SK-N-MC (cell line): ENCODE results near the gene CYP46A1.

ENCODE experiments used
- EZH2 ChIP-seq: fragments of 200-600 bp; sonication (generic); IDR thresholded peaks from one replicate; pipeline ENCODE4 v1.6.1; 2017; ENCODE audit warnings: antibody characterized with exemption
- FOXP2 ChIP-seq: optimal IDR thresholded peaks from 2 replicates; pipeline ENCODE3; 2011; ENCODE audit warnings: mild to moderate bottlenecking, moderate library complexity; ENCODE audit not compliant: insufficient read depth; ENCODE audit errors: extremely low read length, control extremely low read depth
- POLR2AphosphoS5 ChIP-seq: IDR thresholded peaks from 2 replicates; pipeline ENCODE4 v1.6.1; 2012; ENCODE audit warnings: mild to moderate bottlenecking, low read depth, low read length, borderline replicate concordance

GRCh38 chr14:99722741-99723140, 38.6 kb downstream of the CYP46A1 start:
- no peak for TF ChIP-seq POLR2AphosphoS5
- no peak for TF ChIP-seq EZH2
- TF ChIP-seq FOXP2, result no peak
